ENCODE results near the gene C4A. TPM values are rescaled to one million over a fixed set of nuclear protein-coding genes. Genes with fewer than 3 reads are reported as not detected.

C4A gene
- total and polyA plus RNA-seq, 2 of the 13 experiments (the other 11 are each of a cell fraction or from before 2014, with no cell fraction given) = 165 to 478 TPM

- peak; percentile 94 for TF ChIP-seq HIVEP1 (CRISPR knock-in tag; IDR thresholded peaks at IDR 0.05)
- no peak for TF ChIP-seq SIX1 (CRISPR knock-in tag; IDR thresholded peaks at IDR 0.05; ENCODE audit: borderline replicate concordance)
- 0 out of 2 replicates have a peak, but pooled peaks have one; percentile 24 for TF ChIP-seq BHLHE40 (IDR thresholded peaks at IDR 0.05; ENCODE audit: low read length)
- TF ChIP-seq ZNF614 (CRISPR knock-in tag; IDR thresholded peaks at IDR 0.05; ENCODE audit: borderline replicate concordance) = no peak; the same call in 1 of the 2 replicates
- TF ChIP-seq NKX3-1 (CRISPR knock-in tag; IDR thresholded peaks at IDR 0.05) = peak; percentile 77; the same call in 1 of the 2 replicates
- TF ChIP-seq ZNF335 (CRISPR knock-in tag; IDR thresholded peaks at IDR 0.05) = peak; percentile 75
- TF ChIP-seq, protein P1, sequence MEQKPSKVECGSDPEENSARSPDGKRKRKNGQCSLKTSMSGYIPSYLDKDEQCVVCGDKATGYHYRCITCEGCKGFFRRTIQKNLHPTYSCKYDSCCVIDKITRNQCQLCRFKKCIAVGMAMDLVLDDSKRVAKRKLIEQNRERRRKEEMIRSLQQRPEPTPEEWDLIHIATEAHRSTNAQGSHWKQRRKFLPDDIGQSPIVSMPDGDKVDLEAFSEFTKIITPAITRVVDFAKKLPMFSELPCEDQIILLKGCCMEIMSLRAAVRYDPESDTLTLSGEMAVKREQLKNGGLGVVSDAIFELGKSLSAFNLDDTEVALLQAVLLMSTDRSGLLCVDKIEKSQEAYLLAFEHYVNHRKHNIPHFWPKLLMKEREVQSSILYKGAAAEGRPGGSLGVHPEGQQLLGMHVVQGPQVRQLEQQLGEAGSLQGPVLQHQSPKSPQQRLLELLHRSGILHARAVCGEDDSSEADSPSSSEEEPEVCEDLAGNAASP (CRISPR knock-in tag; IDR thresholded peaks at IDR 0.05; ENCODE audit: borderline replicate concordance) = peak; percentile 43; the same call in 1 of the 2 replicates
- TF ChIP-seq ZSCAN9 (CRISPR knock-in tag; IDR thresholded peaks at IDR 0.05; ENCODE audit: borderline replicate concordance) = no peak
- no peak; the same call in 1 of the 2 replicates for TF ChIP-seq WIZ (CRISPR knock-in tag; IDR thresholded peaks at IDR 0.05)
- no peak for TF ChIP-seq NCOA5 (CRISPR knock-in tag; IDR thresholded peaks at IDR 0.05)
- peak; percentile 93 for TF ChIP-seq ZBTB2 (CRISPR knock-in tag; IDR thresholded peaks at IDR 0.05; ENCODE audit: low read depth)
- TF ChIP-seq SP2 (CRISPR knock-in tag; IDR thresholded peaks at IDR 0.05) = peak; percentile 81
- peak; percentile 9; the same call in 1 of the 2 replicates for TF ChIP-seq SAFB2 (CRISPR knock-in tag; IDR thresholded peaks at IDR 0.05; ENCODE audit: borderline replicate concordance, low read depth)
- TF ChIP-seq ZMYM2 (CRISPR knock-in tag; IDR thresholded peaks at IDR 0.05) = peak; percentile 91
- no peak; the same call in 1 of the 2 replicates for TF ChIP-seq TOE1 (CRISPR knock-in tag; IDR thresholded peaks at IDR 0.05)
- TF ChIP-seq ZNF296 (CRISPR knock-in tag; conservative IDR thresholded peaks at IDR 0.05) = no peak; the same call in 1 of the 2 replicates
- 0 out of 2 replicates have a peak, but pooled peaks have one; percentile 64 for TF ChIP-seq ZBTB42 (CRISPR knock-in tag; IDR thresholded peaks at IDR 0.05)
- TF ChIP-seq TMF1 (CRISPR knock-in tag; IDR thresholded peaks at IDR 0.05; ENCODE audit: low read depth) = peak; percentile 19; the same call in 1 of the 2 replicates
- 0 out of 2 replicates have a peak, but pooled peaks have one; percentile 44 for TF ChIP-seq ZNF547 (CRISPR knock-in tag; IDR thresholded peaks at IDR 0.05)
- peak; percentile 61; the same call in 1 of the 2 replicates for TF ChIP-seq ZNF333 (CRISPR knock-in tag; IDR thresholded peaks at IDR 0.05; ENCODE audit: borderline replicate concordance)
- TF ChIP-seq POGK (CRISPR knock-in tag; conservative IDR thresholded peaks at IDR 0.05) = peak; percentile 64
- TF ChIP-seq GABPA (IDR thresholded peaks at IDR 0.05; ENCODE audit: low read depth, low read length) = peak; percentile 78
- TF ChIP-seq GABPA (CRISPR knock-in tag; IDR thresholded peaks at IDR 0.05; ENCODE audit: low read depth) = peak; percentile 93
- no peak for TF ChIP-seq ZNF354B (CRISPR knock-in tag; IDR thresholded peaks at IDR 0.05)
- no peak; the same call in 1 of the 2 replicates for TF ChIP-seq ZBTB8A (CRISPR knock-in tag; IDR thresholded peaks at IDR 0.05; ENCODE audit: borderline replicate concordance, low read depth)
- TF ChIP-seq CENPX (CRISPR knock-in tag; IDR thresholded peaks at IDR 0.05) = no peak
- no peak; the same call in none of the 2 replicates for TF ChIP-seq HNF4A (CRISPR knock-in tag; IDR thresholded peaks at IDR 0.05)
These were observed 9.7 kb upstream of the C4A start, which contains the start of gene DXO (continued) for GRCh38 chr6:31971993-31972708.

All from HepG2 (cell line).